ENCODE data around the gene USP11.

GRCh38 chrX:47293106-47293505 is 60.3 kb downstream of the USP11 start:
- no peak for TF ChIP-seq CTCF (IDR thresholded peaks at IDR 0.05; ENCODE audit: low read length)
- no peak for TF ChIP-seq EZH2 (IDR thresholded peaks at IDR 0.05; ENCODE audit: borderline replicate concordance, low read length)
